H9 (cell line): ENCODE results near the gene JARID2. TPM values are rescaled to one million over a fixed set of nuclear protein-coding genes. Genes with fewer than 3 reads are reported as not detected.

Experiments used
- DNase-seq: peaks from one replicate; pipeline ENCODE4 v3.0.0-alpha.2; 2017
- H2AFZ ChIP-seq: one replicate; pipeline ENCODE4 v1.6.1; 2013; ENCODE audit warnings: mild to moderate bottlenecking, low read length, control low read depth, moderate library complexity
- H2AK5ac ChIP-seq: 2 replicates; pipeline ENCODE4 v1.6.1; 2013; ENCODE audit warnings: low read length, control low read depth, mixed read lengths; ENCODE audit not compliant: insufficient read length
- H2BK120ac ChIP-seq: one replicate; pipeline ENCODE4 v1.6.1; 2013; ENCODE audit warnings: low read depth, mild to moderate bottlenecking, low read length, control low read depth, inconsistent platforms; ENCODE audit not compliant: poor library complexity, severe bottlenecking
- H2BK12ac ChIP-seq: 2 replicates; pipeline ENCODE4 v1.6.1; 2013; ENCODE audit warnings: low read length, control low read depth, mixed read lengths, low read depth; ENCODE audit not compliant: insufficient read length
- H2BK15ac ChIP-seq: 2 replicates; pipeline ENCODE4 v1.6.1; 2013; ENCODE audit warnings: low read depth, low read length, control low read depth
- H2BK20ac ChIP-seq: one replicate; pipeline ENCODE4 v1.6.1; 2013; ENCODE audit warnings: low read depth, mild to moderate bottlenecking, low read length, control low read depth, inconsistent platforms; ENCODE audit not compliant: poor library complexity, severe bottlenecking
- H2BK5ac ChIP-seq: 2 replicates; pipeline ENCODE4 v1.6.1; 2013; ENCODE audit warnings: low read length, control low read depth, mixed read lengths; ENCODE audit not compliant: insufficient read length
- H3K14ac ChIP-seq: 2 replicates; pipeline ENCODE4 v1.6.1; 2013; ENCODE audit warnings: low read length, control low read depth; ENCODE audit not compliant: insufficient read depth
- H3K18ac ChIP-seq: 2 replicates; pipeline ENCODE4 v1.6.1; 2013; ENCODE audit warnings: low read depth, mild to moderate bottlenecking, mixed read lengths, low read length, control low read depth; ENCODE audit not compliant: insufficient read length
- H3K23ac ChIP-seq: 2 replicates; pipeline ENCODE4 v1.6.1; 2013; ENCODE audit warnings: low read length, control low read depth, mixed read lengths, low read depth; ENCODE audit not compliant: insufficient read length
- H3K23me2 ChIP-seq: 2 replicates; pipeline ENCODE4 v1.6.1; 2013; ENCODE audit warnings: low read depth, mild to moderate bottlenecking, mixed read lengths, low read length, control low read depth; ENCODE audit not compliant: insufficient read length, poor library complexity, severe bottlenecking
- H3K27ac ChIP-seq: 2 replicates; pipeline ENCODE4 v1.5.1; 2013; ENCODE audit warnings: low read length, control low read depth, mixed read lengths, low read depth; ENCODE audit not compliant: insufficient read length
- H3K27me3 ChIP-seq: 2 replicates; pipeline ENCODE4 v1.6.1; 2013; ENCODE audit warnings: low read length, control low read depth, inconsistent platforms; ENCODE audit not compliant: insufficient read depth
- H3K4ac ChIP-seq: 2 replicates; pipeline ENCODE4 v1.6.1; 2013; ENCODE audit warnings: low read depth, mild to moderate bottlenecking, control low read depth, inconsistent platforms, low read length, moderate library complexity
- H3K4me1 ChIP-seq: 2 replicates; pipeline ENCODE4 v1.6.1; 2013; ENCODE audit warnings: low read length, control low read depth, inconsistent platforms; ENCODE audit not compliant: insufficient read depth
- H3K4me2 ChIP-seq: 2 replicates; pipeline ENCODE4 v1.6.1; 2013; ENCODE audit warnings: low read length, control low read depth, mixed read lengths; ENCODE audit not compliant: insufficient read length, insufficient read depth
- H3K56ac ChIP-seq: 2 replicates; pipeline ENCODE4 v1.6.1; 2013; ENCODE audit warnings: low read depth, mild to moderate bottlenecking, mixed read lengths, low read length, control low read depth; ENCODE audit not compliant: insufficient read length
- H3K79me1 ChIP-seq: 2 replicates; pipeline ENCODE4 v1.6.1; 2013; ENCODE audit warnings: low read depth, mild to moderate bottlenecking, moderate library complexity, low read length, control low read depth, inconsistent platforms; ENCODE audit not compliant: insufficient read depth, poor library complexity, severe bottlenecking
- H3K79me2 ChIP-seq: 2 replicates; pipeline ENCODE4 v1.6.1; 2013; ENCODE audit warnings: low read length, control low read depth, inconsistent platforms; ENCODE audit not compliant: insufficient read depth
- H3K9ac ChIP-seq: 2 replicates; pipeline ENCODE4 v1.6.1; 2013; ENCODE audit warnings: low read length, control low read depth, mixed read lengths; ENCODE audit not compliant: insufficient read length; ENCODE audit errors: extremely low read depth
- H3K9me3 ChIP-seq: one replicate; pipeline ENCODE4 v1.6.1; 2013; ENCODE audit warnings: low read depth, low read length, inconsistent platforms; ENCODE audit not compliant: control insufficient read depth
- H3T11ph ChIP-seq: one replicate; pipeline ENCODE4 v1.6.1; 2013; ENCODE audit warnings: mild to moderate bottlenecking, low read length, control low read depth, inconsistent platforms
- H4K20me1 ChIP-seq: one replicate; pipeline ENCODE4 v1.6.1; 2013; ENCODE audit not compliant: control insufficient read depth, insufficient read length, insufficient read depth
- H4K5ac ChIP-seq: 2 replicates; pipeline ENCODE4 v1.6.1; 2013; ENCODE audit warnings: low read depth, mild to moderate bottlenecking, mixed read lengths, low read length, control low read depth; ENCODE audit not compliant: insufficient read length
- H4K8ac ChIP-seq: replicated peaks from 2 replicates; pipeline ENCODE4 v1.6.1; 2013; ENCODE audit warnings: low read length, control low read depth, mixed read lengths, low read depth; ENCODE audit not compliant: insufficient read length
- H4K91ac ChIP-seq: 2 replicates; pipeline ENCODE4 v1.6.1; 2013; ENCODE audit warnings: low read depth, mild to moderate bottlenecking, moderate library complexity, mixed read lengths, low read length, control low read depth; ENCODE audit not compliant: insufficient read length
- H3K27ac Mint-ChIP-seq, 3 experiments: 2 replicates in 2 of 3; 3 replicates in 1 of 3; pipeline ENCODE4 v1.8.0; 2020 to 2021; ENCODE audit warnings: mixed read lengths in 3 of 3, mild to moderate bottlenecking in 1 of 3, moderate library complexity in 1 of 3
- H3K27me3 Mint-ChIP-seq: 2 replicates; pipeline ENCODE4 v1.8.0; 2021; ENCODE audit warnings: low read depth, mild to moderate bottlenecking, moderate library complexity, mixed read lengths
- H3K36me3 Mint-ChIP-seq, 3 experiments: 2 replicates in 2 of 3; 3 replicates in 1 of 3; pipeline ENCODE4 v1.8.0; 2020 to 2021; ENCODE audit warnings: low read depth in 3 of 3, mixed read lengths in 3 of 3; ENCODE audit not compliant: insufficient read depth in 1 of 3
- H3K4me1 Mint-ChIP-seq, 2 experiments: 2 replicates each; pipeline ENCODE4 v1.8.0; 2020; ENCODE audit warnings: mixed read lengths in 2 of 2
- H3K4me3 Mint-ChIP-seq, 2 experiments: 2 replicates in 1 of 2; 3 replicates in 1 of 2; pipeline ENCODE4 v1.8.0; 2020 to 2021; ENCODE audit warnings: mild to moderate bottlenecking in 2 of 2, mixed read lengths in 2 of 2, moderate library complexity in 1 of 2
- H3K9me3 Mint-ChIP-seq, 2 experiments: 2 replicates in 1 of 2; 3 replicates in 1 of 2; pipeline ENCODE4 v1.8.0; 2020; ENCODE audit warnings: mild to moderate bottlenecking in 2 of 2, mixed read lengths in 2 of 2, moderate library complexity in 1 of 2
- WGBS: extraction: QIAGEN DNeasy Blood & Tissue Kit; methylation state at CpG from one replicate; pipeline ENCODE4 v1.1.7; 2013; ENCODE audit warnings: missing lambda C conversion rate, low lambda C conversion rate, mixed read lengths; ENCODE audit not compliant: insufficient read length; ENCODE audit errors: extremely low coverage; 5-methylcytosine and 5-hydroxymethylcytosine counted together
- total RNA-seq: library from RNA; stranded (reverse); gene quantifications from 2 replicates; pipeline ENCODE4 v1.2.1, GENCODE V29; 2021
- TF ChIP-seq, protein P1 (sequence below): fragments of 200-600 bp; sonication (generic); conservative IDR thresholded peaks from 3 replicates; pipeline ENCODE4 v1.8.0; 2021; ENCODE audit warnings: antibody characterized with exemption, mild to moderate bottlenecking

The JARID2 gene
- total RNA-seq, 1 experiment from 2014 or later = 174 TPM

DNA sequence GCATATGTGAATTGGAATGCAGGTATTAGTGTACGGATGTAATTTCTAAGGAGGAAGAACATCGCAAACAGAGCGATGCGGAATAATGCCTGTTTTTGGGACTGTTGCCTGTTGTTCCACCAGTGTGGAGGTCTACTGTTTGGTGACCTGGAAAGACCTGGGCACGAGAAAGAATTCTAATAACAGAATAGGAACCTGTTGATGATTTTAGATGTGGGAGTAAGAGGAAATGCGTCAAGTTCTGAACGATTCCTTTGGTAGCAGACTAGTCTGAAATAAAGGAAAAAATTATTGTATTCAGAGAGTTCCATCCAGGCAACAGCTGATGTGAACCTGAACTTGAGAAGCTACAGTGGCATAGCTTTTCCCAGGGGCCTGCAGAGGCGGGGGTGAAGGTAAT, 224.9 kb downstream of the JARID2 start:
- Mint-ChIP-seq H3K9me3 (no peaks in the 10 kb centered on the region), H3K4me3 (no peak overlapping the region), H3K27ac (no peak overlapping the region), H3K4me1 (peaks cover 17 to 22% of the 10 kb centered on the region in 2 experiments), H3K36me3 (peaks cover 28 to 54% (median 32%) of the 10 kb centered on the region in 3 experiments; a peak in 6 of 7 replicates), H3K27me3 (no peaks in the 10 kb centered on the region)
- Histone ChIP-seq H2BK15ac (no peak overlapping the region), H2BK120ac (no peak overlapping the region), H3K56ac (no peak overlapping the region), H3K9me3 (no peaks in the 10 kb centered on the region), H3K27ac (no peak overlapping the region), H3K23me2 (no peaks in the 10 kb centered on the region), H2BK5ac (no peak overlapping the region), H4K20me1 (no peaks in the 10 kb centered on the region), H3K4me2 (no peak overlapping the region), H3K27me3 (no peaks in the 10 kb centered on the region), H3K79me1 (peaks cover 3% of the 10 kb centered on the region), H3K14ac (no peak overlapping the region), H4K91ac (no peak overlapping the region), H3K18ac (no peak overlapping the region), H2BK20ac (no peak overlapping the region), H4K5ac (no peak overlapping the region), H4K8ac (no peak overlapping the region), H3T11ph (no peak overlapping the region), H3K79me2 (peaks cover 43% of the 10 kb centered on the region; the same call in 1 of the 2 replicates), H3K23ac (no peak overlapping the region), H3K4ac (no peak overlapping the region), H3K9ac (no peak overlapping the region), H2AFZ (no peak overlapping the region), H3K4me1 (peaks cover 5% of the 10 kb centered on the region), H2AK5ac (no peak overlapping the region), H2BK12ac (no peak overlapping the region)
- WGBS = no CpG with 5 or more reads among the region's 8 CpGs
- TF ChIP-seq, protein P1, sequence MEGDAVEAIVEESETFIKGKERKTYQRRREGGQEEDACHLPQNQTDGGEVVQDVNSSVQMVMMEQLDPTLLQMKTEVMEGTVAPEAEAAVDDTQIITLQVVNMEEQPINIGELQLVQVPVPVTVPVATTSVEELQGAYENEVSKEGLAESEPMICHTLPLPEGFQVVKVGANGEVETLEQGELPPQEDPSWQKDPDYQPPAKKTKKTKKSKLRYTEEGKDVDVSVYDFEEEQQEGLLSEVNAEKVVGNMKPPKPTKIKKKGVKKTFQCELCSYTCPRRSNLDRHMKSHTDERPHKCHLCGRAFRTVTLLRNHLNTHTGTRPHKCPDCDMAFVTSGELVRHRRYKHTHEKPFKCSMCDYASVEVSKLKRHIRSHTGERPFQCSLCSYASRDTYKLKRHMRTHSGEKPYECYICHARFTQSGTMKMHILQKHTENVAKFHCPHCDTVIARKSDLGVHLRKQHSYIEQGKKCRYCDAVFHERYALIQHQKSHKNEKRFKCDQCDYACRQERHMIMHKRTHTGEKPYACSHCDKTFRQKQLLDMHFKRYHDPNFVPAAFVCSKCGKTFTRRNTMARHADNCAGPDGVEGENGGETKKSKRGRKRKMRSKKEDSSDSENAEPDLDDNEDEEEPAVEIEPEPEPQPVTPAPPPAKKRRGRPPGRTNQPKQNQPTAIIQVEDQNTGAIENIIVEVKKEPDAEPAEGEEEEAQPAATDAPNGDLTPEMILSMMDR = no peak
- DNase-seq = no peak
